ENCODE measurements around the gene CPT1C. TPM values are rescaled to one million over a fixed set of nuclear protein-coding genes. Genes with fewer than 3 reads are reported as not detected.

The CPT1C gene
- total RNA-seq, 3 donors from 2014 or later (not counting 1 experiment from before 2014, with no cell fraction given), result 0.34 to 0.78 (median 0.73) TPM

- peaks cover 71% of the 10 kb centered on the region for H3K36me3 ChIP-seq (ENCODE audit: control insufficient read depth, insufficient read depth, low read length)
- H3K4me3 ChIP-seq (ENCODE audit: low read length), result no peak overlapping the region
- peaks cover 20 to 31% of the 10 kb centered on the region in 2 donors for H3K4me1 Mint-ChIP-seq
- WGBS (ENCODE audit: insufficient coverage), result 96% methylated on average over 13 of the region's 13 CpGs
- H3K27ac Mint-ChIP-seq, result peak overlapping the region in 1 of 2 donors; percentile 42
- no peaks in the 10 kb centered on the region for H3K9me3 ChIP-seq (ENCODE audit: control insufficient read depth, insufficient read depth, low read length)
- TF ChIP-seq CTCF (IDR thresholded peaks at IDR 0.05), result no peak
- intact Hi-C loops (cut with micrococcal nuclease), result no loop called here
- H3K27me3 ChIP-seq (ENCODE audit: control insufficient read depth, insufficient read depth, low read length), result no peaks in the 10 kb centered on the region
- no peaks in the 10 kb centered on the region for H3K36me3 Mint-ChIP-seq
- ATAC-seq (no peak), DNase-seq (no peak)
- no peak overlapping the region for H3K27ac ChIP-seq (ENCODE audit: low read length)
- H3K4me3 Mint-ChIP-seq, result no peak overlapping the region
- peaks cover 28% of the 10 kb centered on the region for H3K4me1 ChIP-seq (ENCODE audit: control insufficient read depth, insufficient read depth, low read length)
- no peaks in the 10 kb centered on the region for H3K27me3 Mint-ChIP-seq (ENCODE audit: low read depth in 2 of 2)
- H3K9me3 Mint-ChIP-seq, result no peaks in the 10 kb centered on the region
These were observed 37.5 kb upstream of the CPT1C start for GRCh38 chr19:49653466-49653806.

GRCh38 chr19:49654581-49654980, 36.3 kb upstream of the CPT1C start:
- H3K36me3 Mint-ChIP-seq, result no peaks in the 10 kb centered on the region
- H3K36me3 ChIP-seq (ENCODE audit: control insufficient read depth, insufficient read depth, low read length), result peaks cover 76% of the 10 kb centered on the region

GRCh38 chr19:49655570-49656455, 35.1 kb upstream of the CPT1C start:
- H3K27ac Mint-ChIP-seq, result peak overlapping the region; percentile 90 to 96
- peak overlapping the region; percentile 63 for H3K4me3 Mint-ChIP-seq
- Histone ChIP-seq H3K4me1 (ENCODE audit: control insufficient read depth, insufficient read depth, low read length) (peaks cover 28% of the 10 kb centered on the region), H3K27ac (ENCODE audit: low read length) (peak overlapping the region; percentile 72), H3K4me3 (ENCODE audit: low read length) (no peak overlapping the region), H3K9me3 (ENCODE audit: control insufficient read depth, insufficient read depth, low read length) (no peaks in the 10 kb centered on the region), H3K27me3 (ENCODE audit: control insufficient read depth, insufficient read depth, low read length) (no peaks in the 10 kb centered on the region), H3K36me3 (ENCODE audit: control insufficient read depth, insufficient read depth, low read length) (peaks cover 75% of the 10 kb centered on the region)
- no peaks in the 10 kb centered on the region for H3K36me3 Mint-ChIP-seq
- peaks cover 20 to 31% of the 10 kb centered on the region in 2 donors for H3K4me1 Mint-ChIP-seq
- DNase-seq, result peak in 1 of 2 donors; percentile 44
- WGBS (ENCODE audit: insufficient coverage), result 80% methylated on average over 23 of the region's 23 CpGs
- ATAC-seq, result peak; percentile 80 to 86 (median 82)
- no peaks in the 10 kb centered on the region for H3K9me3 Mint-ChIP-seq
- TF ChIP-seq CTCF (IDR thresholded peaks at IDR 0.05), result no peak
- intact Hi-C loops (cut with micrococcal nuclease), result no loop called here
- H3K27me3 Mint-ChIP-seq (ENCODE audit: low read depth in 2 of 2), result no peaks in the 10 kb centered on the region

More at GRCh38 chr19:49654581-49654980, 36.3 kb upstream of the CPT1C start:
- intact Hi-C loops (cut with micrococcal nuclease), result no loop called here
- Histone ChIP-seq H3K9me3 (ENCODE audit: control insufficient read depth, insufficient read depth, low read length) (no peaks in the 10 kb centered on the region), H3K4me1 (ENCODE audit: control insufficient read depth, insufficient read depth, low read length) (peaks cover 28% of the 10 kb centered on the region), H3K27ac (ENCODE audit: low read length) (peak overlapping the region; percentile 72), H3K4me3 (ENCODE audit: low read length) (no peak overlapping the region), H3K27me3 (ENCODE audit: control insufficient read depth, insufficient read depth, low read length) (no peaks in the 10 kb centered on the region)
- 99% methylated on average over 9 of the region's 10 CpGs for WGBS (ENCODE audit: insufficient coverage)
- TF ChIP-seq CTCF (IDR thresholded peaks at IDR 0.05), result no peak
- Mint-ChIP-seq H3K4me3 (no peak overlapping the region), H3K27ac (peak overlapping the region; percentile 90 to 96), H3K9me3 (no peaks in the 10 kb centered on the region), H3K4me1 (peaks cover 20 to 31% of the 10 kb centered on the region in 2 donors), H3K27me3 (ENCODE audit: low read depth in 2 of 2) (no peaks in the 10 kb centered on the region)
- ATAC-seq (no peak), DNase-seq (no peak)

Measured in natural killer cell (primary cell).